Measurements from ENCODE around the gene SLC27A6. TPM values are rescaled to one million over a fixed set of nuclear protein-coding genes. Genes with fewer than 3 reads are reported as not detected.

The SLC27A6 gene
- total RNA-seq, 1 experiment from 2014 or later: not detected

DNA sequence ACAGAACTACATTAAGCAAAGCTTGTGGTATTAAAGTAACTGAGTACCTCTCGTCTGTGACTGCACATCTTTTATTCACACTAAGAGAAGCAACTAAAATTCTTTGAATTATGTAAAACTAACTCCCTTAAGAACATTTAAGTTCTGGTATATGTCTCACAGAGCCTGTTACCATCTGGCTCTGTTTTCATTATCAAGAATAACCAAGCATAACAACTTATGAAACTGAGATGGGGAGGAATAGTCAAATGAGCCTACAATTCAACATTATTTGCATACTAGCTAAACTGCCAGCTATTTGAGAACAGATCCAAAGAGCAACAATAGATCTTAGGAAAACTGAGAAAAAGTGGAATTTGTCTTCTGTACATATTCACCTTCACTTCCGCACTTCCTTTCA lies 104.0 kb downstream of the SLC27A6 start:
- no peak overlapping the region for H3K4me3 ChIP-seq (ENCODE audit: low read length)
- no TSS peak for BruUV-seq (replicated peaks)
- H3K36me3 ChIP-seq (ENCODE audit: low read depth, low read length): no peaks in the 10 kb centered on the region
- no peaks in the 10 kb centered on the region for H3K9me2 ChIP-seq (replicated peaks; ENCODE audit: low read length)
- ChIA-PET POLR2A (ENCODE audit: unreplicated experiment) (no interaction called here), CTCF (no interaction called here)
- H3K4me1 ChIP-seq (ENCODE audit: insufficient read depth, low read length): no peaks in the 10 kb centered on the region
- TF ChIP-seq, protein P1, sequence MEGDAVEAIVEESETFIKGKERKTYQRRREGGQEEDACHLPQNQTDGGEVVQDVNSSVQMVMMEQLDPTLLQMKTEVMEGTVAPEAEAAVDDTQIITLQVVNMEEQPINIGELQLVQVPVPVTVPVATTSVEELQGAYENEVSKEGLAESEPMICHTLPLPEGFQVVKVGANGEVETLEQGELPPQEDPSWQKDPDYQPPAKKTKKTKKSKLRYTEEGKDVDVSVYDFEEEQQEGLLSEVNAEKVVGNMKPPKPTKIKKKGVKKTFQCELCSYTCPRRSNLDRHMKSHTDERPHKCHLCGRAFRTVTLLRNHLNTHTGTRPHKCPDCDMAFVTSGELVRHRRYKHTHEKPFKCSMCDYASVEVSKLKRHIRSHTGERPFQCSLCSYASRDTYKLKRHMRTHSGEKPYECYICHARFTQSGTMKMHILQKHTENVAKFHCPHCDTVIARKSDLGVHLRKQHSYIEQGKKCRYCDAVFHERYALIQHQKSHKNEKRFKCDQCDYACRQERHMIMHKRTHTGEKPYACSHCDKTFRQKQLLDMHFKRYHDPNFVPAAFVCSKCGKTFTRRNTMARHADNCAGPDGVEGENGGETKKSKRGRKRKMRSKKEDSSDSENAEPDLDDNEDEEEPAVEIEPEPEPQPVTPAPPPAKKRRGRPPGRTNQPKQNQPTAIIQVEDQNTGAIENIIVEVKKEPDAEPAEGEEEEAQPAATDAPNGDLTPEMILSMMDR (conservative IDR thresholded peaks at IDR 0.05; ENCODE audit: low read depth, low read length): no peak
- TF ChIP-seq EZH2 (IDR thresholded peaks at IDR 0.05; ENCODE audit: low read length, unreplicated experiment) (no peak), EZH2phosphoT487 (IDR thresholded peaks at IDR 0.05; ENCODE audit: borderline replicate concordance, low read length) (no peak)
- DNase-seq (no peak), ATAC-seq (no peak)
- no peak overlapping the region for H3K4me2 ChIP-seq (ENCODE audit: low read length)
- no peaks in the 10 kb centered on the region for H3K9me3 ChIP-seq (ENCODE audit: low read length)
- no peaks in the 10 kb centered on the region for H3F3A ChIP-seq (ENCODE audit: low read length, unreplicated experiment)
- no peaks in the 10 kb centered on the region for H3K79me2 ChIP-seq (ENCODE audit: low read length)
- intact Hi-C loops (cut with micrococcal nuclease): no loop called here
- H4K20me1 ChIP-seq (ENCODE audit: low read length): no peaks in the 10 kb centered on the region
- H3K9ac ChIP-seq (ENCODE audit: low read length): no peak overlapping the region
- no peak overlapping the region for H2AFZ ChIP-seq (ENCODE audit: low read length)
- H3K27me3 ChIP-seq (ENCODE audit: low read length): peaks cover 53% of the 10 kb centered on the region
- H3K27ac ChIP-seq (ENCODE audit: low read length): no peak overlapping the region

DNA sequence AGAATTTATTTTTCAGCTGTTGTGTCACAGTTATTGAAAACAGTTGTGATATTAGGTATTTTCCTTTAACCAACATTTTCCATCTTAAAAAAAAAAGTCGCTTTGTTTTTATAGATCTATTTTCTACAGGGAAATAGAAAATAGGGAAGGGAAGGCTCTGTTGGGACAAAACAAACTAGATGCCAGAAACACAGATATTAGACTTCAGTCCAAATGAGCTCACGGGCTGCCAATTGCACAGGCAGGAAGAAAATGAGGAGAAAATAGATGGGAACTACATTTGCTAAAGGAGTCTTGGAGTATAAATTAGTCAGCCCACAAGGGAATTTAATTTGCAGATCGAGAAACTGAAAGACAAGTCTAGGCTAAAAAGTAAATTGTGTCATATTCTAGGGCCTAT lies 107.8 kb downstream of the SLC27A6 start:
- no peaks in the 10 kb centered on the region for H3K36me3 ChIP-seq (ENCODE audit: low read depth, low read length)
- CTCF ChIA-PET: no interaction called here
- TF ChIP-seq, protein P1 (conservative IDR thresholded peaks at IDR 0.05; ENCODE audit: low read depth, low read length): no peak
- TF ChIP-seq EZH2 (IDR thresholded peaks at IDR 0.05; ENCODE audit: low read length, unreplicated experiment) (no peak), EZH2phosphoT487 (IDR thresholded peaks at IDR 0.05; ENCODE audit: borderline replicate concordance, low read length) (no peak)

DNA sequence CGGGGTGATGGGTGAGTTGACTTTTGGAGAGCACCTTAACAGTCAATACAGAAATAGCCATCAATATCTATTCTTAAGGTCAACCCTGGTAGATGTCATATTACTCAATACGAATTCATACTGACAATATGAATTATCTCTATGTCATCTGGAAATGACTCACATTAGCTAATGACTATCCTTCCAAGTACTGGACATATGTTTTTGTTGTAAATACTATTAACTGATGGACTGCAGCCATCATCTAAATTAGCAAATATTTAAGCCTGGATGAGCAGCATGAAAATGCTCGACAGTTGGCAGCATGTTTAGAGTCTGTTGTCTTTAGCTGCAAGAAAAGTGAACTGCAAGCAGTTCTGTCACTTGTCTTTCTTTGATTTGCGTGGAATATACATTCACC lies 109.6 kb downstream of the SLC27A6 start:
- TF ChIP-seq EZH2 (IDR thresholded peaks at IDR 0.05; ENCODE audit: low read length, unreplicated experiment) (no peak), EZH2phosphoT487 (IDR thresholded peaks at IDR 0.05; ENCODE audit: borderline replicate concordance, low read length) (no peak)
- TF ChIP-seq, protein P1 (conservative IDR thresholded peaks at IDR 0.05; ENCODE audit: low read depth, low read length): no peak
- Histone ChIP-seq H3K4me2 (ENCODE audit: low read length) (no peak overlapping the region), H3F3A (ENCODE audit: low read length, unreplicated experiment) (no peaks in the 10 kb centered on the region), H2AFZ (ENCODE audit: low read length) (no peak overlapping the region), H3K4me1 (ENCODE audit: insufficient read depth, low read length) (peaks cover 7% of the 10 kb centered on the region; the same call in 1 of the 2 replicates), H3K36me3 (ENCODE audit: low read depth, low read length) (no peaks in the 10 kb centered on the region), H3K27ac (ENCODE audit: low read length) (no peak overlapping the region), H3K9me3 (ENCODE audit: low read length) (no peaks in the 10 kb centered on the region), H3K27me3 (ENCODE audit: low read length) (peaks cover 18% of the 10 kb centered on the region; the same call in 1 of the 2 replicates), H3K9ac (ENCODE audit: low read length) (no peak overlapping the region), H3K4me3 (ENCODE audit: low read length) (no peak overlapping the region), H3K79me2 (ENCODE audit: low read length) (no peaks in the 10 kb centered on the region), H4K20me1 (ENCODE audit: low read length) (no peaks in the 10 kb centered on the region), H3K9me2 (replicated peaks; ENCODE audit: low read length) (no peaks in the 10 kb centered on the region; the same call in 1 of the 2 replicates)
- no TSS peak for BruUV-seq (replicated peaks)
- DNase-seq: peak; percentile 51
- POLR2A ChIA-PET (ENCODE audit: unreplicated experiment): no interaction called here
- CTCF ChIA-PET: no interaction called here
- intact Hi-C loops (cut with micrococcal nuclease): no loop called here
- ATAC-seq: peak; percentile 79

More for the DNA sequence above, 107.8 kb downstream of the SLC27A6 start:
- no peaks in the 10 kb centered on the region for H3K79me2 ChIP-seq (ENCODE audit: low read length)
- no peaks in the 10 kb centered on the region for H3F3A ChIP-seq (ENCODE audit: low read length, unreplicated experiment)
- H3K27me3 ChIP-seq (ENCODE audit: low read length): peaks cover 31% of the 10 kb centered on the region; the same call in 1 of the 2 replicates
- no peaks in the 10 kb centered on the region for H4K20me1 ChIP-seq (ENCODE audit: low read length)
- POLR2A ChIA-PET (ENCODE audit: unreplicated experiment): no interaction called here
- no peak for ATAC-seq
- no peak overlapping the region for H3K9ac ChIP-seq (ENCODE audit: low read length)
- peaks cover 7% of the 10 kb centered on the region; the same call in 1 of the 2 replicates for H3K4me1 ChIP-seq (ENCODE audit: insufficient read depth, low read length)
- intact Hi-C loops (cut with micrococcal nuclease): no loop called here
- no peak overlapping the region for H3K4me3 ChIP-seq (ENCODE audit: low read length)
- no TSS peak for BruUV-seq (replicated peaks)
- H3K9me3 ChIP-seq (ENCODE audit: low read length): no peaks in the 10 kb centered on the region
- DNase-seq: no peak
- no peak overlapping the region for H3K27ac ChIP-seq (ENCODE audit: low read length)
- no peak overlapping the region for H3K4me2 ChIP-seq (ENCODE audit: low read length)
- H3K9me2 ChIP-seq (replicated peaks; ENCODE audit: low read length): no peaks in the 10 kb centered on the region; the same call in 1 of the 2 replicates
- H2AFZ ChIP-seq (ENCODE audit: low read length): no peak overlapping the region
